Fibroblast of lung (primary cell): ENCODE data around the gene CHURC1.

Source experiments
- CTCF ChIP-seq, 2 donors: IDR thresholded peaks in 1 of 2; conservative IDR thresholded peaks in 1 of 2; 1 replicate in 1 of 2; 2 replicates in 1 of 2; pipeline ENCODE4 v1.5.1; 2011 to 2012; ENCODE audit warnings: low read length in 2 of 2, control low read depth in 1 of 2, inconsistent platforms in 1 of 2, low read depth in 1 of 2, mild to moderate bottlenecking in 1 of 2
- EZH2 ChIP-seq: IDR thresholded peaks from 2 replicates; pipeline ENCODE4 v1.5.1; 2012; ENCODE audit warnings: low read length, control low read depth, mild to moderate bottlenecking; ENCODE audit errors: missing control alignments

GRCh38 chr14:64919215-64919614, 5.0 kb downstream of the CHURC1 start:
- no peak for TF ChIP-seq CTCF (conservative IDR thresholded peaks at IDR 0.05 in 1 of 2, IDR thresholded peaks at IDR 0.05 in 1 of 2; ENCODE audit: low read depth in 1 of 2, low read length in 2 of 2)
- TF ChIP-seq EZH2 = no peak
